ENCODE results near the gene ST3GAL3. TPM values are rescaled to one million over a fixed set of nuclear protein-coding genes. Genes with fewer than 3 reads are reported as not detected.

Gene ST3GAL3
- total RNA-seq, 1 donor from 2014 or later, result 24.3 TPM

DNA sequence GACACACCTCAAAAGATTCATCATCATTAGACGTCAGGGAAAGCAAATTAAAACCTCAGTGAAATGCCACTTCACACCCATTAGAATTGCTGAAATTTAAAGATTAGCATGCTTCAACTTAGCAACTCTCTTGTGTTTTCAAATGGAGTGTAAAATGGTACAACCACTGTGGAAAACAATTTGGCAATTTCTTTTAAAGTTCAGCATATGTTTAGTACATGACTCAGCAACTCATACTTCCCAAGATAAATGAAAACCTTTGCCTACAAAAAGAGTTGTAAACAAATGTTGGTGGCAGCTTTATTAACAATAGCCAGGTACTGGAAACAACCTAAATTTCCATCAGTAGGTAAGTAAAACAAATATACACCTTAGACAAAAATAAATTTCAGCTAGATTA is 42.7 kb downstream of the ST3GAL3 start:
- ChIA-PET POLR2A (no interaction called here), CTCF (interaction anchor here (1.3 kb wide), 1 partner anchor 13 kb away, joined by 3 read pairs; no protein-coding TSS in a partner anchor)
- Mint-ChIP-seq H3K27ac (no peak overlapping the region), H3K9me3 (no peaks in the 10 kb centered on the region), H3K27me3 (no peaks in the 10 kb centered on the region), H3K36me3 (ENCODE audit: low read depth) (peaks cover 9% of the 10 kb centered on the region), H3K4me1 (peaks cover 1% of the 10 kb centered on the region), H3K4me3 (no peak overlapping the region)
- no peak for DNase-seq
- intact Hi-C loops (cut with micrococcal nuclease), result no loop called here
- no peak for ATAC-seq (ENCODE audit: low read depth)
- TF ChIP-seq, protein P1, sequence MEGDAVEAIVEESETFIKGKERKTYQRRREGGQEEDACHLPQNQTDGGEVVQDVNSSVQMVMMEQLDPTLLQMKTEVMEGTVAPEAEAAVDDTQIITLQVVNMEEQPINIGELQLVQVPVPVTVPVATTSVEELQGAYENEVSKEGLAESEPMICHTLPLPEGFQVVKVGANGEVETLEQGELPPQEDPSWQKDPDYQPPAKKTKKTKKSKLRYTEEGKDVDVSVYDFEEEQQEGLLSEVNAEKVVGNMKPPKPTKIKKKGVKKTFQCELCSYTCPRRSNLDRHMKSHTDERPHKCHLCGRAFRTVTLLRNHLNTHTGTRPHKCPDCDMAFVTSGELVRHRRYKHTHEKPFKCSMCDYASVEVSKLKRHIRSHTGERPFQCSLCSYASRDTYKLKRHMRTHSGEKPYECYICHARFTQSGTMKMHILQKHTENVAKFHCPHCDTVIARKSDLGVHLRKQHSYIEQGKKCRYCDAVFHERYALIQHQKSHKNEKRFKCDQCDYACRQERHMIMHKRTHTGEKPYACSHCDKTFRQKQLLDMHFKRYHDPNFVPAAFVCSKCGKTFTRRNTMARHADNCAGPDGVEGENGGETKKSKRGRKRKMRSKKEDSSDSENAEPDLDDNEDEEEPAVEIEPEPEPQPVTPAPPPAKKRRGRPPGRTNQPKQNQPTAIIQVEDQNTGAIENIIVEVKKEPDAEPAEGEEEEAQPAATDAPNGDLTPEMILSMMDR (IDR thresholded peaks at IDR 0.05), result no peak

DNA sequence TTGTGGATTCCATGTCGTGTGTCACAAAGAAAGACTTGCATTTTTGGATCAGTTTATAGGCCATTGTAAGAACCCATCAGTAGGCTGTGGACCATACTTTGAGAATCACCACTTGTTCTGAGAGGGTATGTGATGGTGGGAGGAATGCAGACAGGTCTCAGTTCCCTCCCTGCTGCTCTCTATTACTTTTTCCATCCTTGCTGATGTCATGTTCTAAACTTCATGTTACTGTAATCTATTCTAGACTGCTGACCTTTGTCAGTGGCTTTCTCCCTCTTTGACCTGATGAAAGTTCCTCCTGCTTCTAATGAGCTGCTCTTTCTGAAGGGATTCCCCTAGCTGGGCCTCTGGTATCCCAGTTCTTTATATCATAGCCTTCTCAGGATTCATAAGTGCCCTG is 46.1 kb downstream of the ST3GAL3 start:
- intact Hi-C loops (cut with micrococcal nuclease), result no loop called here
- Mint-ChIP-seq H3K27me3 (no peaks in the 10 kb centered on the region), H3K27ac (no peak overlapping the region), H3K4me3 (no peak overlapping the region), H3K36me3 (ENCODE audit: low read depth) (peaks cover 4% of the 10 kb centered on the region), H3K9me3 (no peaks in the 10 kb centered on the region), H3K4me1 (no peaks in the 10 kb centered on the region)
- ChIA-PET POLR2A (interaction anchor here (0.6 kb wide), 1 partner anchor 67 kb away, joined by 3 read pairs; no protein-coding TSS in a partner anchor), CTCF (interaction anchor here (1.0 kb wide), 1 partner anchor 10 kb away, joined by 3 read pairs; no protein-coding TSS in a partner anchor)
- ATAC-seq (ENCODE audit: low read depth) (no peak), DNase-seq (no peak)
- TF ChIP-seq, protein P1 (IDR thresholded peaks at IDR 0.05), result no peak

DNA sequence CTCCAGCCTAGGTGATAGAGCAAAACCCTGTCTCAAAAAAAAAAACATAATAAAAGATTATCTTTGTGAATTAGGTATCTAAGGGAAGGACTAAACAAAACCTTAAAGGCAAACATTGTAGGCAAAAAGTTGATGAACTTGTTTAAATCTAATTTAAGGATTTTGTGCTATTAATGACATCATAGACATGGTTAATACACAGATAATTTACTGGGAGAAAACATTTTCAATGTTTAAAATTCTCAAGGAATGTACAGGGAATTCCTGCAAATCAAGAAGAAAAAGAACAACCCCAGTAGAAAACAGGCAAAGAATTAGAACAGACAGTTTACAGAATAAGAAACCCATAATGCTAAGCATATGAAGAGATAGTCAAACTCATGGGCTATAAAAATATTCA is 47.6 kb downstream of the ST3GAL3 start:
- ChIA-PET POLR2A (no interaction called here), CTCF (no interaction called here)
- Mint-ChIP-seq H3K27ac (no peak overlapping the region), H3K4me1 (no peaks in the 10 kb centered on the region), H3K27me3 (no peaks in the 10 kb centered on the region), H3K36me3 (ENCODE audit: low read depth) (no peaks in the 10 kb centered on the region), H3K9me3 (no peaks in the 10 kb centered on the region), H3K4me3 (no peak overlapping the region)
- TF ChIP-seq, protein P1 (IDR thresholded peaks at IDR 0.05), result no peak
- intact Hi-C loops (cut with micrococcal nuclease), result no loop called here
- DNase-seq (no peak), ATAC-seq (ENCODE audit: low read depth) (no peak)

DNA sequence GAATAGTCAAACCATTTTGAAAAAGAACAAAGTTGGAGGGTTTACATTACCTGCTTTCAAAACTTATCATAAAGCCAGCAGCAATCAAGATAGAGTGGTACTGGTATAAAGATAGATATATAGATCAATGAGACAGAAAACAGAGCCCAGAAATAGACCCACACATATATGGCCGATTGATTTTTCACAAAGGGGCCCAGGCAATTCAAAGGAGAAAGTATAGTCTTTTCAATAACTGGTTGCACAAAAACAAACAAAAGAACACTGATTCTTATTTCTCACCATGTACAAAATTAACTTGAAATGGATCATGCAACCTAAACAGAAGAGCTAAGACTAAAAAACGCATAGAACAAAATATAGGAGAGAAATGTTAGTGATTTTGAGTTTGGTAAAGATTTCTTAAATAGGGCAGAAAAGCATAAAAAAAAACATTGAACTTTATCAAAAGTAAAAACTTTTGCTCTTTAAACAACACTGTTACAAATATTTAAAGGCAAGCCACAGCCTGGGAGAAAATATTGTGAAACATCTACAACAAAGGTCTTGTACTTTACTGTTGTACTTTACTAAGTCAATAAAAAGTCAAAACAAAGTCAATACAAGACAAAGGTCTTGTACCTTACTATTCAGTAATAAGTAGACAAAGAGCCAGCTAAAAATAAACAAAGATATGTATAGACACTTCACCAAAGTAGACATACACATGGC is 50.2 kb downstream of the ST3GAL3 start:
- intact Hi-C loops (cut with micrococcal nuclease), result no loop called here
- DNase-seq (no peak), ATAC-seq (ENCODE audit: low read depth) (no peak)
- POLR2A ChIA-PET, result no interaction called here
- TF ChIP-seq, protein P1 (IDR thresholded peaks at IDR 0.05), result no peak
- Mint-ChIP-seq H3K36me3 (ENCODE audit: low read depth) (no peaks in the 10 kb centered on the region), H3K4me1 (no peaks in the 10 kb centered on the region), H3K9me3 (no peaks in the 10 kb centered on the region), H3K4me3 (no peak overlapping the region), H3K27me3 (no peaks in the 10 kb centered on the region), H3K27ac (no peak overlapping the region)
- CTCF ChIA-PET, result no interaction called here

DNA sequence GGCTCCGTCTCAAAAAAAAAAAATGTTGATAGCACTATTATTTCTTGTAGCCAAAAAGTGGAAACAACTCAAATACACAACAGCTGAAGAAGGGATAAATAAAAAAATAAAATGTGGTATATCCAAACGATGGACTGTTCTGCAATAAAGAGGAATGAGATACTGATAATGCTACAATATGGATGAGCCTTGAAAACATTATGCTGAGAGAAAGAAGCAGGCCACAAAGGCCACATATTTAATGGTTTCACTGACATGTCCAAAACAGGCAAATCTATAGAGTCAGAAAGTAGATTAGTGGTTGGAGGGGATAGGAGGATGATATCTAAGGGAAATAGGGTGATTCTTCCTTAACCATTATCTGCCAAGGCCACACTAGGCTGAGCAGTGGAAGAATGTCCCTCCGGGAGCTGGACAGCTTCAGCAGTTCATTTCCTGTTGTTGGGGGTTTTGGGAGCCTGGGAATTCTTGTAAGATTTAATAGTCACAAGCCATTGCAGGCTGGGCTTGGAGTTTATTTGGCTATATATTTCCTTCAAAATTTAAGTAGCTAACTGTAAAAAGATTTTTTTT is 53.5 kb downstream of the ST3GAL3 start:
- Mint-ChIP-seq H3K27me3 (no peaks in the 10 kb centered on the region), H3K36me3 (ENCODE audit: low read depth) (no peaks in the 10 kb centered on the region), H3K4me1 (peaks cover 3% of the 10 kb centered on the region), H3K4me3 (no peak overlapping the region), H3K27ac (no peak overlapping the region), H3K9me3 (no peaks in the 10 kb centered on the region)
- CTCF ChIA-PET, result interaction anchor here (1.0 kb wide), 1 partner anchor 174 kb away, joined by 3 read pairs; no protein-coding TSS in a partner anchor
- ATAC-seq (ENCODE audit: low read depth), result no peak
- DNase-seq, result no peak
- TF ChIP-seq, protein P1 (IDR thresholded peaks at IDR 0.05), result no peak
- POLR2A ChIA-PET, result interaction anchor here (0.7 kb wide), 1 partner anchor 182 kb away, joined by 4 read pairs; no protein-coding TSS in a partner anchor
- intact Hi-C loops (cut with micrococcal nuclease), result loop anchor here (5.0 kb wide), 1 partner anchor 534 kb away; no protein-coding TSS in a partner anchor
